GM12801 (cell line): ENCODE data around the gene FBXO27.

Experiments
- TF ChIP-seq, protein P1 (sequence below): IDR thresholded peaks from one replicate; pipeline ENCODE4 v1.5.1; 2011; ENCODE audit warnings: control low read depth; ENCODE audit not compliant: insufficient read length; ENCODE audit errors: extremely low read depth

The FBXO27 gene

DNA sequence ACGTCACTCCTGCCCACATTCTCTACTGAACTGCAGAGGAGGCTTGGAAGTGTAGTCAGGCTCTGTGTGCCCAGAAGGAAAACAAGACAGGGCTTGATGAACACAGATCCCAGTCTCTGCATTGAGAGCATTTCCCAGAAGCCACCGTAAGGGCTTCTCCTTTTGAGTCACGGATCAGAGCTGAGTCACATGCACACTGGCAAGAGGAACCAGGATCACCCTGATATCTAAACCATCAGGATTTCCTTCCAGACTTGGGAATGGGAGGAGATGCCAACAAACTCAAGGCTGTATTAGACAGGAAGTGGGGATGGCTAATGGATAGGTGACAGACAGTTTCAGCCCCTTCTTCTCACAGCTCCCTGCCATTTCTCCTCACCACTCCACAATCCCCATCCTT lies 39.1 kb downstream of the FBXO27 start:
- TF ChIP-seq, protein P1, sequence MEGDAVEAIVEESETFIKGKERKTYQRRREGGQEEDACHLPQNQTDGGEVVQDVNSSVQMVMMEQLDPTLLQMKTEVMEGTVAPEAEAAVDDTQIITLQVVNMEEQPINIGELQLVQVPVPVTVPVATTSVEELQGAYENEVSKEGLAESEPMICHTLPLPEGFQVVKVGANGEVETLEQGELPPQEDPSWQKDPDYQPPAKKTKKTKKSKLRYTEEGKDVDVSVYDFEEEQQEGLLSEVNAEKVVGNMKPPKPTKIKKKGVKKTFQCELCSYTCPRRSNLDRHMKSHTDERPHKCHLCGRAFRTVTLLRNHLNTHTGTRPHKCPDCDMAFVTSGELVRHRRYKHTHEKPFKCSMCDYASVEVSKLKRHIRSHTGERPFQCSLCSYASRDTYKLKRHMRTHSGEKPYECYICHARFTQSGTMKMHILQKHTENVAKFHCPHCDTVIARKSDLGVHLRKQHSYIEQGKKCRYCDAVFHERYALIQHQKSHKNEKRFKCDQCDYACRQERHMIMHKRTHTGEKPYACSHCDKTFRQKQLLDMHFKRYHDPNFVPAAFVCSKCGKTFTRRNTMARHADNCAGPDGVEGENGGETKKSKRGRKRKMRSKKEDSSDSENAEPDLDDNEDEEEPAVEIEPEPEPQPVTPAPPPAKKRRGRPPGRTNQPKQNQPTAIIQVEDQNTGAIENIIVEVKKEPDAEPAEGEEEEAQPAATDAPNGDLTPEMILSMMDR: no peak

DNA sequence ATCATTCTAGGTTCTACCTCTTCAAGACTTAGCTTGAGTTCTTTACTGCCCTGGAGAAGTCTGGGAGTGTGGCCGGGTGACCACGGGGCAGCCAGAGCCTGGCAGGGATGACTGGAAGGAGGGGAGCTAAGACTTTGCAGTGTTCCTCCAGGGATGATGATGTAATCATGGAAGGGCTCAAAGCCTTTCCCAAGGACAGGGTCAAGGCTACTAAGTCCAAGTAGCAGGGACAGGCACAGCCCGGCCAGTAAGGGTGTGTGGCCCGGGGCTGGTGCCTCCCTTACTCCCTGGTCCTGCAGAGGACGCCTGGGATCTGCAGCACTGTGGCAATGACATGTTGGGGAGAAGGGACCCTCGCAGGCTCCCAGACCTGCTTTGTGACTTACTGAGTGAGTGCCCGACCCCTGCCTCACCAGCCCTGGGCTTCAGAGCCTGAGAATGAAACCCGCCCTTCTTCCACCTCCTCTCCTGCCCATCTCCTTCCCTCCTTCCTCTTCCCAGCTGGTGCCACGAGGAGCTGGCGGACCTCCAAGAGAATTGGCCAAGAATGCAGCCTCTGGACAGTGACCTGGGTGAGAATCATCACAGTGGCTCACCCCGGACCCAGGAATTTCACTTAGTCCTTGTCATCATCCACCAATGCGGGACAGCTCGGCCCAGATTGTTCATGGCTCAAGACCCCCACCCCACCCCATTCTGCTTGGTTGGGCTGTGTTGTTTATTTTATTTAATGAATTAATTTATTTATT lies 41.2 kb downstream of the FBXO27 start:
- TF ChIP-seq, protein P1: no peak

DNA sequence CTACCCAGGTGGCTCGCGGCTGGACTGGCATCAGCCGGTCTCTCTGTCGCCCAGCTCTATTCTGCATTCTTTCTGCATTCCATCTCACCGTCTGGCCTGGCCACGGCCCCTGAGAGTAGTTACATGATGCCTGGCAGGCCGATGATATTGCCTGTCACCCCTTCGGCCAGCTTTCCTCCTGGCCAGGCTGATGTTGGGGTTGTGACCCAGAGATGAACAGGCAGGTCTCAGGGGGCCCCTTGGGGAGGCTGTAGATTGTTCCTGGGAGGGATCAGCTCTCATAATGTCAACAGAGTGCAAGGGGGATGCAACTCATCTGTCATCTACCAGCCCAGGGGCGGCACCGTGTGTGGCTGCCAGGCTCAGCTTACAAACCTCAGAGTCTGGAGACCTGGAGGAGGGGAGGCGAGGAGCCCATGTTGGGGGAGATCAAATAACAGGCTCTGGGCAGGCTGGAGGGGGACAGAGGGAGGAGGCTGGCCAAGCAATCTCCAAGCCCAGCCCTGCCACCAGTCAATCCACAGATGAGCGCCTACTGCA lies 43.2 kb downstream of the FBXO27 start:
- TF ChIP-seq, protein P1: no peak

DNA sequence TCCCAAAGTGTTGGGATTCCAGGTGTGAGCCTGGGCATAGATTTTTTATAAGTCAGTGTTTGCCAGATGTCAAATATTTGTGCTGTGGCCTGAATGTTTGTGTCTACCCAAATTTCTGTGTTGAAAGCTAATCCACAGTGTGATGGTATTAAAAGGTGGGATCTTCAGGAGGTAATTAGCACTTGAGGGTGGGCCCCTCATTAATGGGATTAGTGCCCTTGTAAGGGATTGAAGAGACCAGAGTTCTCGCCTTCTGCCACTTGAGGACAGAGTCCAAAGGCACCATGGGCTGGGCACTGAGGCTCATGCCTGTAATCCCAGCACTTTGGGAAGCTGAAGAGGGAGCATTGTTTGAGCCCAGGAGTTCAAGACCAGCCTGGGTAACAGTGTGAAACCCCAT lies 47.1 kb downstream of the FBXO27 start:
- TF ChIP-seq, protein P1: no peak

DNA sequence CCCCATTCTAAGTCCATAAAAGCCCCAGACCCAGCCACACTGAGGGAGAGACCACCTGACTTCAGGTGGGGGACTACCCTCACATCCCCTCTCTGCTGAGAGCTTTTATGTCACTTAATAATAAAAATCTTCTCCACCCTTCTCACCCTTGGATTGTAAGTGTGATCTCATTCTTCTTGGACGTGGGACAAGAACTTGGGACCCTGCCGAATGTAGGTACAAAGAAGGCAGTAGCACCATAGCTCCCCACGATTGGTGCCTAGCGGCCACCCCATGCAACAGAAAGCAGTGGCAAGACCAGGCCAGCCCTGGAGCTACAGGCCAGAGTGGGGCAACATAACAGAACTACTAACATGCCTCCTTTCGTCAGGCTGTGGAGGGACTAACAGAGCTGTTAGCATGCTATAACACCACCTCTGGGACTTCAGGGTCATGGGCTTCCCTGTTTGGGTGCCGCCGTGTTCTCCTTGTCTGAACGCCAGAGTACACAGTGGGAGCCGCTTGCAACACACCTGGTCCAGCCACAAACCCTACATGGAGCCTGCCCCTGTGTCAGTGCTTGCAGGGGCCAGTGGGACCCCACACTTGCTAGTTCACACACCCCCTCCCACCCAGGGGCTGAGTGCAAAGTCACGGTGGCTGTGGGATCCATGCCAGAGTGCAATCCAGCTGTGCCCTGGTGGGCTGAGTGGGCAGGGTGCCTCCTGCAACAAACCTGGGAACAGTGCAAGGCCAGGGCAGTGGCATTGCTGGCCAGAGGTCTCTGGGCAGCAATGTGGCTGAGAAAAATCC lies 51.6 kb downstream of the FBXO27 start:
- TF ChIP-seq, protein P1: no peak

DNA sequence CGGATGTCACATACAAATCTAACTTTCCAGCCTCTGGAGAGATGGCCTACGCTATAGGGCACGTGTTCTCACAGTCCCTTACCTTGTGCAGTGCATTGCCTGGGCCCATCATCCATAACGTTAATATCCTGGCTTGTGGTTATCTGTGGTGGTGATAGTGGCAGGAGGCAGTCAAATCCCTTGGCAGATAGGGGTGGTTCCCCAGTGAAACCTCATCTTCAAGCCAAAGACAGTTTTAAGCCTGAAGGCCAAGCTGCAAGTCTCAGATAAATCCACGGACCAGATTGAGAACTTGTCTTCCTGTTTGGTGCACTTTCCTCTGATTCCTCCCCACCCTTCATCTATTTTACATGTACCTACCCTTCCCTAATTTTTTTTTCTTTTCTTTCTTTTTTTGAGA lies 52.5 kb downstream of the FBXO27 start:
- TF ChIP-seq, protein P1: no peak

DNA sequence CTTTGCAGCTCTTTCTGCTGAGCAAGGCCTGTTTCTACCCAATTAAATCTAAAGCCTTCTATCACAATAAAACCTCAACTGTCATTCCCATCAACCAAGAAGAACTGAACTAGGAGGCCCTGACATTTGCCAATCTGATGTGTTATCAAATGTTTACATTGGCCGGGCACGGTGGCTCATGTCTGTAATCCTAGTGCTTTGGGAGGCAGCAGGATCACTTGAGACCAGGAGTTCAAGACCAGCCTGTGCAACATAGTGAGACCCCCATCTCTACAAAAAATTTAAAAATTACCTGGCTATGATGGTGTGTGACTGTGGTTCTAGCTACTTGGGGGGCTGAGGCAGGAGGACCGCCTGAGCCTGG lies 54.0 kb downstream of the FBXO27 start:
- TF ChIP-seq, protein P1: no peak
